ENCODE data around the gene TGFBRAP1.

GRCh38 chr2:105335469-105335868 is 5.9 kb upstream of the TGFBRAP1 start:
- TF ChIP-seq CTCF (conservative IDR thresholded peaks at IDR 0.05) (no peak), EZH2 (IDR thresholded peaks at IDR 0.05; ENCODE audit: low read depth) (no peak)

Data from PC-9 (cell line).